Kidney (tissue), 14 donors: Measurements from ENCODE around the gene KCNIP1. TPM values are rescaled to one million over a fixed set of nuclear protein-coding genes. Genes with fewer than 3 reads are reported as not detected.

Experiments used
- DNase-seq, 5 donors: peaks; one replicate each; pipeline ENCODE4 v3.0.0-alpha.2; 2013 to 2020
- FAIRE-seq: peaks from 2 replicates; lab custom pipeline; 2012; peaks lifted over from hg19 to GRCh38; lab: Jason Lieb, UNC
- H3K27ac ChIP-seq, 2 donors: one replicate each; pipeline ENCODE4 v1.7.0; 2013; ENCODE audit warnings: low read depth in 2 of 2, low read length in 2 of 2, inconsistent platforms in 1 of 2
- H3K27me3 ChIP-seq: one replicate; pipeline ENCODE4 v1.7.1; 2013; ENCODE audit warnings: low read length, inconsistent platforms; ENCODE audit not compliant: control insufficient read depth, insufficient read depth
- H3K36me3 ChIP-seq, 3 donors: one replicate each; pipeline versions ENCODE4 v1.7.0 to v1.7.1; 2013; ENCODE audit warnings: low read length in 3 of 3, control low read depth in 1 of 3, inconsistent platforms in 1 of 3; ENCODE audit not compliant: insufficient read depth in 3 of 3, control insufficient read depth in 2 of 3
- H3K4me1 ChIP-seq, 3 donors: one replicate each; pipeline versions ENCODE4 v1.7.0 to v1.7.1; 2013; ENCODE audit warnings: low read length in 3 of 3, inconsistent platforms in 1 of 3, low read depth in 1 of 3; ENCODE audit not compliant: control insufficient read depth in 2 of 3, insufficient read depth in 2 of 3
- H3K4me3 ChIP-seq, 3 donors: one replicate each; pipeline versions ENCODE4 v1.7.0 to v1.8.1; 2013; ENCODE audit warnings: low read length in 3 of 3, control low read depth in 1 of 3, inconsistent platforms in 1 of 3
- H3K9ac ChIP-seq, 3 donors: one replicate each; pipeline versions ENCODE4 v1.7.0 to v1.7.1; 2013; ENCODE audit warnings: low read length in 3 of 3, control low read depth in 1 of 3, inconsistent platforms in 1 of 3
- H3K9me3 ChIP-seq, 3 donors: one replicate each; pipeline versions ENCODE4 v1.7.0 to v1.7.1; 2013; ENCODE audit warnings: low read length in 3 of 3, control low read depth in 1 of 3, inconsistent platforms in 1 of 3; ENCODE audit not compliant: control insufficient read depth in 2 of 3, insufficient read depth in 1 of 3
- intact Hi-C: fragments of 100-400 bp; cut with DNase I; formaldehyde crosslinking; loops from one replicate; pipeline ENCODE4 v1.11.1; 2022
- polyA plus RNA-seq: library from polyadenylated mRNA; stranded (reverse); fragments of 350-450 nt; fragmentation: Illumina TruSeq; extraction: RNeasy Lipid Tissue Mini Kit (QIAGEN cat#74804); gene quantifications from one replicate; pipeline ENCODE4 v1.2.3, GENCODE V29; 2014; ENCODE audit warnings: low read depth, low replicate concordance; ENCODE audit not compliant: insufficient read depth
- total RNA-seq: library from RNA; stranded (reverse); fragmentation: NEBNext Ultra II Directional; extraction: Animal tissue kit (Norgen Biotek cat#: 25700); gene quantifications from one replicate; pipeline ENCODE4 v1.2.1, GENCODE V29; 2021
- TF ChIP-seq, protein P1 (sequence below): IDR thresholded peaks from 3 replicates; pipeline ENCODE4 v1.5.1; 2012; ENCODE audit warnings: mild to moderate bottlenecking, moderate library complexity, borderline replicate concordance; ENCODE audit not compliant: insufficient read depth; ENCODE audit errors: extremely low read depth
- donor health status: control.
- donor health status: control.
- donor health status: control.
- donor health status: control.
- donor health status: control.
- donor health status: DM: yes; HTN: yes; CAD: no.
- donor health status: Normal renal cell carcinoma (clear cell type).

The KCNIP1 gene
- total and polyA plus RNA-seq, 2 donors from 2014 or later, result 1.8 to 3.1 TPM

DNA sequence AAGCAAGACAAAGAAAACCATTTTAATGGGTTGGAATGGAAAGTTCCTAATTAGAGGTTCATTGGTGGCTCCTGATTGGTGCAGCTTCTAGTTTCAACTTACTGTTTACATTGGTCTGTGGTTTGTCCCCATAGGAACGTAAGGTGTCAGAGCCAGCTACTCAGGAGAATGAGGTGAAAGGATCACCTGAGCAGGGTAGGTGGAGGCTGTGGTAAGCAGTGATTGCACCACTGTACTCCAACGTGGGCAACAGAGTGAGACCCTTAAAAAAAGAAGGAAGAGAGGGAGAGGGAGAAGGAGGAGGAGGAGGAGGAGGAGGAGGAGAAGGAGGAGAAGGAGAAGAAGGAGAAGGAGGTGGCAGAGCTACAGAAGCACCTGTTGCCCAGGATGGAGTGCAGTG is 30.4 kb downstream of the KCNIP1 start:
- no peak for FAIRE-seq
- no peaks in the 10 kb centered on the region for H3K9me3 ChIP-seq
- DNase-seq, result peak in 3 of 5 donors; percentile 17 to 44 (median 43)
- no peak overlapping the region for H3K27ac ChIP-seq
- TF ChIP-seq, protein P1, sequence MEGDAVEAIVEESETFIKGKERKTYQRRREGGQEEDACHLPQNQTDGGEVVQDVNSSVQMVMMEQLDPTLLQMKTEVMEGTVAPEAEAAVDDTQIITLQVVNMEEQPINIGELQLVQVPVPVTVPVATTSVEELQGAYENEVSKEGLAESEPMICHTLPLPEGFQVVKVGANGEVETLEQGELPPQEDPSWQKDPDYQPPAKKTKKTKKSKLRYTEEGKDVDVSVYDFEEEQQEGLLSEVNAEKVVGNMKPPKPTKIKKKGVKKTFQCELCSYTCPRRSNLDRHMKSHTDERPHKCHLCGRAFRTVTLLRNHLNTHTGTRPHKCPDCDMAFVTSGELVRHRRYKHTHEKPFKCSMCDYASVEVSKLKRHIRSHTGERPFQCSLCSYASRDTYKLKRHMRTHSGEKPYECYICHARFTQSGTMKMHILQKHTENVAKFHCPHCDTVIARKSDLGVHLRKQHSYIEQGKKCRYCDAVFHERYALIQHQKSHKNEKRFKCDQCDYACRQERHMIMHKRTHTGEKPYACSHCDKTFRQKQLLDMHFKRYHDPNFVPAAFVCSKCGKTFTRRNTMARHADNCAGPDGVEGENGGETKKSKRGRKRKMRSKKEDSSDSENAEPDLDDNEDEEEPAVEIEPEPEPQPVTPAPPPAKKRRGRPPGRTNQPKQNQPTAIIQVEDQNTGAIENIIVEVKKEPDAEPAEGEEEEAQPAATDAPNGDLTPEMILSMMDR, result no peak
- no peak overlapping the region for H3K9ac ChIP-seq
- no peaks in the 10 kb centered on the region for H3K36me3 ChIP-seq
- no peaks in the 10 kb centered on the region for H3K27me3 ChIP-seq
- intact Hi-C loops, result no loop called here
- no peak overlapping the region for H3K4me3 ChIP-seq
- H3K4me1 ChIP-seq, result peaks cover 0 to 3% (median 0%) of the 10 kb centered on the region in 3 donors

DNA sequence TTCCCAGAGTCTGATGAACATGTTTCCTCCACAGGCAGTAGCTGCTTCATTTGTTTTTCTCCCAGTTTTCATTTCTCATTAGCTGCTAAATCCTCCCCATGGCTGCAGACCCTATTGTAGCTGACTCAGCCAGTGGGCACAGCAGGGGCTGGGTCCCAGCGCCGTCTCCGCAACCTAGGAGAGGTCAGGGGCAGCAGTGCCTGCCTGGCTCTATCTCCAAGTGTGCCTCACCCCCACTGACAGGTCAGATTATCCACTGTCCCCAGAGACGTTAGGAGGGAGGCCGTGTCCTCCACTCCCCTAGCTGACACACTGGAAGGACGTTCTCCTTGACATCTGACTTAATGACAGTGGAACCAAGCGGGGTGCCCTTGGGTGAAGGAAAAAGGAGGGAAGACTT is 31.1 kb downstream of the KCNIP1 start:
- Histone ChIP-seq H3K27ac (no peak overlapping the region), H3K4me3 (no peak overlapping the region), H3K9me3 (no peaks in the 10 kb centered on the region), H3K4me1 (peaks cover 0 to 3% (median 0%) of the 10 kb centered on the region in 3 donors), H3K9ac (no peak overlapping the region), H3K36me3 (no peaks in the 10 kb centered on the region), H3K27me3 (no peaks in the 10 kb centered on the region)
- TF ChIP-seq, protein P1, result no peak
- no peak for FAIRE-seq
- peak in 2 of 5 donors; percentile 42 to 47 for DNase-seq
- intact Hi-C loops, result no loop called here

DNA sequence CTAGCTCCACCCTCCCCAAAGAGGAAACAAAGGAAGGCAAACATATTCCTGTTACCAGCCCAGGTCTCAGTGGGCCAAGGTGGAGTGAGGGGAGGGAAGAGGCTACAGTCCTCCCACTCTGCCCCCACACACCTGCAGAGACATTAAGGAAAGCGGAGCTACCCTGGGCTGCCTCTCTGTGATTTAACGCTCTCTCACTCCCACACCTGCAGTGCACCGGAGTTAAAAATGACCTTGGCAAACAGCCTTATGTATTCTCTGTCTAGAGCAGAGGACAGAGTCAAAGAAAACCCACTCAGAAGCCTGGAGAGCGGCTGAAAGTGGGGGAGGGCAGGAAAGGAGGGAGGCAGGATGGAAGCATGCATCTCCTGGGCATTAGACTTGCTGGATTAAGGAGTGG is 32.7 kb downstream of the KCNIP1 start:
- peak in 4 of 5 donors; percentile 64 to 84 (median 74) for DNase-seq

More for the DNA sequence above, 32.7 kb downstream of the KCNIP1 start:
- no peak overlapping the region for H3K4me3 ChIP-seq
- H3K9me3 ChIP-seq, result no peaks in the 10 kb centered on the region
- no peak overlapping the region for H3K9ac ChIP-seq
- no peaks in the 10 kb centered on the region for H3K36me3 ChIP-seq
- no peak overlapping the region for H3K27ac ChIP-seq
- TF ChIP-seq, protein P1, result no peak
- H3K4me1 ChIP-seq, result peaks cover 0 to 3% (median 0%) of the 10 kb centered on the region in 3 donors
- intact Hi-C loops, result no loop called here
- H3K27me3 ChIP-seq, result no peaks in the 10 kb centered on the region
- FAIRE-seq, result no peak
